HL-60 (cell line): Measurements from ENCODE around the gene TANC1.

Source experiments
- CTCF ChIP-seq: IDR thresholded peaks from one replicate; pipeline ENCODE4 v1.5.1; 2011; ENCODE audit warnings: low read length, control low read depth, inconsistent platforms; ENCODE audit not compliant: insufficient read depth
- GABPA ChIP-seq: IDR thresholded peaks from 2 replicates; pipeline ENCODE4 v1.6.1; 2012; ENCODE audit warnings: low read depth
- POLR2AphosphoS5 ChIP-seq: IDR thresholded peaks from 2 replicates; pipeline ENCODE4 v1.6.1; 2012; ENCODE audit warnings: low read depth
- REST ChIP-seq: IDR thresholded peaks from 2 replicates; pipeline ENCODE4 v1.6.1; 2012; ENCODE audit warnings: low read depth; ENCODE audit not compliant: insufficient replicate concordance
- SPI1 ChIP-seq: IDR thresholded peaks from 2 replicates; pipeline ENCODE4 v1.6.1; 2012; ENCODE audit warnings: low read depth, mild to moderate bottlenecking, borderline replicate concordance

DNA sequence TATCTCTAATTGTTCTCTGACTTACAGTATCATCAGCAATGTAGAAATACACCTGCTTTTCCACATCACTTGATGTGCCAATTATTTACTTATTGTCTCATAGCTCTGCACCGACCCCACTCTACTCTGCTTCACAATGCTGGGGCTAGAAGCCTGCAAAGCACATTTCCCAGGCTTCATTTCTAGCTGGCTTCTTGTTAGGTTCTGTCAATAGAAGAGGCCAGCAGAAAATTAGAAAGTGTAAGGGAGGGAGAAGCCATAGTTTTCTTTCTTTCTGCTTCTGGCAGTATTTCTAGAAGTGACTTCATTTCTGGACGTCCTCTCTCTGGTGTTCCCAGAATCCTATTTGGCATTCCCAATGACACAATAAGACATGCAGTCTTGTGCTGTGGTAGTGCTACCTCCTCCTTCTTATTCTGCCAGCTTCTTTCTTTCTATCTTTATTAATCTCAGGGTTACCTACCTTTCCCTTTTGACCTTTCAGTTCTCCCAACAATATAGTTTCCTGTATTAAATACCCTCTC, 12.5 kb upstream of the TANC1 start:
- TF ChIP-seq CTCF (no peak), REST (no peak), POLR2AphosphoS5 (no peak), SPI1 (no peak), GABPA (no peak)
